GM19025 (cell line): ENCODE data around the gene C9orf43.

ENCODE experiments used
- ATAC-seq: cut with Tn5 transposase; IDR thresholded peaks from one replicate; pipeline ENCODE4 v1.9.1; 2021; ENCODE audit warnings: mild to moderate bottlenecking, low read depth, moderate library complexity; ENCODE audit not compliant: unreplicated experiment

C9orf43 gene

DNA sequence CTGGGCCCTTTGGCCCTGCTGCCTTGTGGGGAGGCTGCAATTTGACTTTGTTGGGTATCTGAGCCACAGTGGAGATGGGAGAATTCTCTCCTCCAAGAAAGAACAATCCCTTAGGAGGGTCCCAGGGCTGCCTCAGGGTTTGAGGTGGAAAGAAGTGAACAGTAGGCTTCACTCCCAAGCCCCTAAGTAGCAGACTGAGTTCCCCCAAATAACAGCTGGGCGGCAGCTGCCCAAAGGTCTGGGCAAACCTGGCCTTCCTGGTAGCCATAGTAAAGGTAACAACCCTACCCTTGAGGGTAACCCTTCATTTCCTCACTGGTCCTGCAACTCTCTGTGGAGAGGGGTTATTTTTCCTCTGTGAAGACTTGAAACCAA, 53.7 kb downstream of the C9orf43 start:
- no peak for ATAC-seq

DNA sequence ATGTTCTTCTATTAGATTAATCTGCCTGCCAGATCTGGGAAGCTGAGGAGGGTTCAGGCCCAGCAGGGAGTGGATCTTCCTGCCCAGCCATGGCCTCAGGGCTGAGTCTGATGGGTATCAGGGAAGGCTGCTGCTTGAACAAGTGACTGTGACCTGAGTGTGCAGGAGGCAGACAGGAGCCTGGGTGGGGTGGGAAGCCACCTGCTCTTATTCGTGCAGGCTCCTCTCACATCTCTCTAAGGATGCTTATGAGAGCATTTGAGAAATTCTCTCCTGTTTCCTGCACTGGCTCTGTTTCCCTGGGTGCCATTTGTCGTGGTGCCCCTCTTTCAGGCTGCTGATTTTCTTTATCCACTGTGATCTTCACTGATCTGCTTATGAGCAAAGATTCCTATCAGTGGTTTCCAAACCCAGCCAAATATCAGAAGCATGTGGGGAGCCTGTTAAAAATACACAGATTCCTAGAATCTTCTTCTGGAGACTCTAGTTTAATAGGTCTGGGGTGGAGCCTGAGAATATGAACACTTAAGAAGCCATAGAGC, 55.1 kb downstream of the C9orf43 start:
- ATAC-seq, result no peak

DNA sequence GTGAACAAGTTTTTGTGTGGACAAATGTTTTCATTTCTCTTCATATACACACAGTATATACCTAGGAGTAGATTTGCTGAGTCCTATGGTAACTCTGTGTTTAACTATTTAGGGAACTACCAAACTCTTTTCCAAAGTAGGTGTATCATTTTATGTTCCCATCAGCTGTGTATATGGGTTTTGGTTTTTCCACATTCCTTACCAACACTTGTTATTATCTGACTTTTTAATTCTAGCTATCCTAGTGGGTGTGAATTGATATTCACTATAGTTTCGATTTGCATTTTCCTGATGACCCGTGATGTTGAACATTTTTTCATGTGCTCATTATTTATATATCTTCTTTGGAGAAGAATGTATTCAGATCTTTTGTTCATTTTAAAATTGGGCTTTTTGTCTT, 56.6 kb downstream of the C9orf43 start:
- no peak for ATAC-seq

DNA sequence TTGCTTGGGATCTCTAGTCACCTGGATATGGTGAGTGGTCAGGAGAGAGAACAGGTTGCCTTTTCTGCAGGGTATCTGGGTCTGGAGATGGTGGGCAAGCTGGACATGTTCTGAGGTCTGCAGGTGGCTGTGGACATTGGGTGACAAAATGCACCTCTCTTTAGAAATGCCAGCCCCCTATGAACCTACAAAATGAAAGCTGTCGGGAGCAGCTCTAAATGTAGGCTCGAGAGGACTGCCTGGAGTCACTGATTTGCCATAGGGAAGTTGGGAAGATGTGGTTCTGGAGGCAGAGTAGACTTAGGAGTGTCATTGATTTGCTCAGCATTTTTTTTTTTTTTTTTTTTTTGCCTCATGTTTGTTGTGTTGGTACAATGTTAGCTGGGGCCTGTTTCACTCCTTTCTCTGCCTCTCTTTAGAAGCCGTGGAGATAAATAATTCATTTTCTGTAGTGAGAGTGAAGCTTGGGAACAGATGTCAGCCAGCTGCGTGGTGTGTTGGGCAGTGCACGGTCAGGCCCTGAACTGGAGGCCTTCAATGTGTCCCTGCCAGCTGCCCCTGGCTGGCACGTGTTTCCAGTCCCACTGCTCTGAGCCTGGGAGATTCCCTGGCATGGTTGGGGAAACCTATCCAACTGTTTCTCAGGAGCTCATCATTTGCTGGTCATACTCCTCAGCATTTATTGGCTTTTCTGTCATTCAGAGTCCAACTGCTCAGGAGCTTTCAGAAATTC, 58.3 kb downstream of the C9orf43 start:
- no peak for ATAC-seq

DNA sequence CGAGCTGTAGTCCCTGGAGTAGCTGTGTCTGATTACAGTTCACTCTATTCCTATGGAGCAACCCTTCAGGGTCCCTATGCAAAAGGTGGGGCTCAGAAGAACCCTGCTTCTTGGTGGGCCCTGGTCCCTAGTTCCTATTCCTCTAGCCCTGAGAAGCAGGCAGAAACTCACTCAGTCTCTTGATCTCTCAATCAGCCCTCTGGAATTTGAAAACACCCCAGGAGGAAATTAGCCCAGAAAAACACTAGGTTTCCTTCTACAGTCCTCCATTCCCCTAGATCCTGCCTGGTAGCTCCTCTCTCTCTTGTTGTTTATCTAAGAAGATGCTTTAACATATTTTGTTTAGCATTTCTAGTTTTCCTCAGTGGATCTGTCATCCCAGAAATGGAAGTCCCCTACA, 60.6 kb downstream of the C9orf43 start:
- ATAC-seq, result no peak

DNA sequence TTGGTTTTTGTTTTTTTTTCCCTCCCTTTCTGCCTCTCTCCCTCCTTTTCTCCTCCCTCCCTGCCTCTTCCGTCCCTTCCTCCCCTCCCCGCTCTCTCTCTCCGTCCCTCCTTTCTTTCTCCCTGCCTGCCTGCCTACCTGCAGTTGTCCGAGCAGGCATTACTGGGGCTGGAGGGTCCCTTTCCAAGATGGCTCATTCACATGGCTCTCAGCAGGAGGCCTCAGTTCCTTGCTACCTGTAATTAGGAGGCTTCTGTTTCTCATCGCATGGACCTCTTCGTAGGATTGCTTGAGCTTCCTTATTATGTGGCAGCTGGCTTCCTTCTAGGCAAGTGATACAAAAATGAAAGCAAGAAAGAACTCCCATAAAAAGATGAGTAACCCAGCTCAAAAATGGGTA, 61.0 kb downstream of the C9orf43 start:
- ATAC-seq, result no peak

DNA sequence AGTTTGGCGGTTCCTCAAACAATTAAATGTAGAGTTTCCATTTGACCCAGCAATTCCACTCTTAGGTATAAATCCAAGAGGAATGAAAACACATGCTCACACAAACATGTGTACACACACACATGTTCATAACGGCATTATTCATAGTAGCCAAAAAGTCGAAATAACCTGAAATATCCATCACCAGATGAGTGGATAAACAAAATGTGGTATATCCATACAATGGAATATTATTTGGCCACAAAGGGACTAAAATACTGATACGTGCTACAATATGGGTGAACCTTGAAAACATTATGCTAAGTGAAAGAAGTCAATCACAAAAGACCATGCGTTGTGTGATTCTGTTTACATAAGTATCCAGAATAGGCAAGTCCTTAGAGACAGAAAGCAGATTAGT, 61.7 kb downstream of the C9orf43 start:
- no peak for ATAC-seq

DNA sequence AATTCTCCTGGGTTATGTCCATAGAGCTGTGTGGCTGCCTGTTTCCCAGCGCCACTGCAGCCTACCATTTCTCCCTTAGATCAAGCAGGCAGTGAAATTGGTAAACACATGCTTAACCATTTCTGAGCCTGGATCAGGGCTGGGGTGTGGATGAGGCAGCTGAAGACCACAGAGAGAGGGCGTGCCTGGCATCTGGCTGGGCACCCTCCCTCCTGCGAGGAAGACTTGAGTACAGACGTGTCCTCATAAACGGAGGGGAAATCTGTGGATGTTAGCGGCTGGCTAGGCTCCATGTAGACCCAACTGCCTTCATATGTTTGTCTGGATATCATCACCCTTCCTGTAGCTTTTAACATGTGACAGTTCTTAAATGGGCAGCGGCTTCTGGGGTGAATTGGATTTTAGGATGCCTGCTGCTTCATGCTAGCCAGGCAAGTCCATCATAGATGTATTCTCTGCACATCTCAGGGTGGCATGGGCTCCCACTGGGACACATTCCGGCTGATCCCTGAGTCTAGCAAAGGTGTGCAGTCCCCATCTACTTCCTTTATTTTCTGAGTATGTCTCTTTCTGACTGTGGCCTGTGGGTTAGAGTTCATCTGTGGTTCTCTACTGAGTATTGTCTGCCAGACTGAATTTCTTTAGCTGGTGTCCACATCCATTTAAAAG, 63.9 kb downstream of the C9orf43 start:
- no peak for ATAC-seq

DNA sequence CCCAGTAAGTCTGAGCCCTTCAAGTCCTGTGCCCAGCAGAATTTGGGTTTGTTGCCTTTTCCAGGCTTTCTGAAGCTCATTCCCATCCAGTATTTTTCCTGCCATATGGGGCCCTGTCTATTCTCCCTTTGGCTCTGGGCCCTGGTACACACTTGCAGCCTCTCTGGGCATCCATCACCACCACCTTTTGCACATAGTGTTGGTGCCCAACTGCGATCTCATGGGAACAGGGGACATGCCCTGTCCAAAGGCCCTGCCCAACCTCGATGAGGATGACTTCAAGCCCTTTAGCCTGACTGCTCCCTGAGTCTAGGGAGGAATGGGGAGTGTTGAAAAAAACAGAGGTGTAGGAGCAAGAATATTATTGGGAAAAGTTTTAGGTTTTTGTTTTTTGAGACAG, 64.5 kb downstream of the C9orf43 start:
- ATAC-seq, result no peak

DNA sequence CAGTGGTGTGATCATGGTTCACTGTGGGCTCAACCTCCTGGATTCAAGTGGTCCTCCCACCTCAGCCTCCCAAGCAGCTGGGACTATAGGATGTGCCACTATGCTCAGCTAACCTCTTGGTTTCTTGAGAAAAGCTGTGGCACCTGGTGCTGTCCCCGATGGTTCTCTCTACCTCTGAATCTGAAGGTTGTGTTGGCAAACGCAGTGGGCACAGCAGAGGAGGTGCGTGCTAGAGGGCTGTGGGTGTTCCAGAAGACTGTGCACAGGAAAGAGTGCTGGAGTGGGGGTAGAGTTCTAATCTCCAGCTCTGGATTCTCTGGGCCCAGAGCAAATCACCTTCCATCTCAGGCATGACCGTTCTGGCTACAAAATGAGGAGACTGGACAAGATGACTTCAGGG, 65.4 kb downstream of the C9orf43 start:
- ATAC-seq, result no peak

DNA sequence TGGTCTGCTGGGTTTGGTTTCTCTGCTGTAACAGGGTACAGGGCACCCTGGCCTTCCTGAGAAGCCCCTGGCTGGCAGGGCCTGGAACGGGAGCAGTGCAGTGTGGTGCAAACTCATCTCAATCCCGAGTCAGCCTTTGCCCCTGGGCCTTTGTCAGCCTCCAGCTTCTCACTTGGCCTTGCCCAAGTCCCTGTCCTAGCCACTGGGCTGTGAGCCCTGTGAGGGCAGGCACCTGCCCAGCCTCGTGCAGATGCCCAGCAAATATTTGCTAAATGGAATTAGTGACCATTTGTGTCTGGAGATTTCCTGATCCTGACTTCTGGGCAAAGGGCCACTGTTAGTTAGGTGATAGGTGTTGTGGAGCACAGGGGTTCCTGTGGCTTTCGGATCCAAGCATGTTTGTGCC, 66.0 kb downstream of the C9orf43 start:
- ATAC-seq, result no peak

DNA sequence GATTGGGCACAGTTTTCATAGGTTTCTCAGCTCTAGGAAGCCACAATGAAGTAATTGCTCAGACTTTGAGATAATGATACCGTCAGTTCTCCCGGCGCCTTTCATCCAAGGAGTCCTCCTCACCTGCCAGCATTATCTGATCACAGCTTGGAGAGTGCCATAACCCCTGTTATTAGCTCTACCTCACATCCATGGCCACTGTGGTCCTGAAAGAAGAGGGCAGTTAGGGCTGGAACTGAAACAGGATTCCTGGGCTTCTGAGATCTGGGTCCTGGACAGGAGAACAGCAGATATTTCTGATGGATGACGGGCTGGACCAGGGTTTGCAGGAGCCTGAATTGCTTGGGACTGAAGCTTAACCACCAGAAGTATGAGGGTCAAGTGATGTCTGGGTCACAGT, 66.5 kb downstream of the C9orf43 start:
- ATAC-seq, result no peak

DNA sequence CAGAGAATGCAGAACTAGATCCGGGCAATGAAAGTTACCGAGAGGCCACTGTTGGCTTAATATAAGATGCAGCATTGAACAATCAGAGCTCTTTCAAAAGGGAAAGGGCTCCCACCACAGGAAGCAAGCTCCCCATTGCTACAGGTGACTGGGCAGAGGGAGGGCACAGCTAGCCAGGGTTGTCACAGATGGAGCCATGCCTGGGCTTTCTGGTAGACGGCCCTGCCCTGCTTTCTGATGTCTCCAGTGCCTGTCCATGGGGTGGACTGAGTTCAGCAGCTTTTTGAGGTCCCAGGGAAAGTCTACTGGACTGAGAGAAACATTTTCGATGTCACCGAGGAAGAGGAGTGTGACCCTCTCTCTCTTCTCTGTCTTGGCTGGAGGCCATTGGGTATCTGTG, 67.1 kb downstream of the C9orf43 start:
- no peak for ATAC-seq

DNA sequence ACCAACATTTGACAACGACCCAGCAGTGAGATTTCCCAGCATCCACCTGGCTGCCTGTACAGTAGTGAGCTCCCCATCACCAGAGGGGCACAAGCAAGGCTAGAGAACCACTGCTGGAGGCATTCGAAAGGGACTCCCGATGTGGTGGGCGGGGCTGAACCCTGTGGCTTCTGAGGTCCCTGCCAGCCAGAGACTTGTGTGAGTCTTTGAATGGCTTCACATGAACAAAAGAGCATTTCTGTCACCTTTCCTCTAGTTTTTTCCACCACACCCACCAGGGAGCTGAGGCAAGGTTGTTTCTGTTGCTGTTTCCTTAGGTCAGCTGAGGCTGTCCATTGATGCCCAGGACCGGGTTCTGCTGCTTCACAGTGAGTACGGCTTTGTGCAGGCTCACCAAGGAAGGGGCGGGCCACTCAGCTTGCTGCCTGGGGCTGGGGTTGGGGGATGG, 68.7 kb downstream of the C9orf43 start:
- no peak for ATAC-seq
